Astrocyte of the cerebellum (primary cell): ENCODE results near the gene KCNC1.

Source experiments
- DNase-seq: peaks from one replicate; pipeline ENCODE4 v3.0.0-alpha.2; 2011; ENCODE audit warnings: low read depth
- H3K4me3 ChIP-seq: 2 replicates; pipeline ENCODE4 v1.5.1; 2011; ENCODE audit warnings: mild to moderate bottlenecking, low read depth, low read length, moderate library complexity
- CTCF ChIP-seq: IDR thresholded peaks from 2 replicates; pipeline ENCODE4 v1.5.1; 2012; ENCODE audit warnings: low read length, low read depth, moderate library complexity, mild to moderate bottlenecking; ENCODE audit errors: missing control alignments
- in situ Hi-C: cut with HindIII; loops from 2 replicates; pipeline ENCODE4 v1.10.0; 2017; ENCODE audit warnings: low sequenced_read_pairs

The KCNC1 gene

GRCh38 chr11:17775035-17775348 lies 40.4 kb downstream of the KCNC1 start:
- in situ Hi-C loops, result no loop called here
- H3K4me3 ChIP-seq, result no peak overlapping the region

GRCh38 chr11:17775507-17776211 lies 41.1 kb downstream of the KCNC1 start:
- in situ Hi-C loops, result no loop called here
- DNase-seq, result no peak
- no peak for TF ChIP-seq CTCF
- H3K4me3 ChIP-seq, result no peak overlapping the region

More at GRCh38 chr11:17775035-17775348, 40.4 kb downstream of the KCNC1 start:
- no peak for TF ChIP-seq CTCF
- no peak for DNase-seq

GRCh38 chr11:17776212-17776875 lies 41.8 kb downstream of the KCNC1 start:
- in situ Hi-C loops, result no loop called here
- DNase-seq, result no peak
- H3K4me3 ChIP-seq, result no peak overlapping the region
- no peak for TF ChIP-seq CTCF

GRCh38 chr11:17777086-17777737 lies 42.6 kb downstream of the KCNC1 start:
- no peak overlapping the region for H3K4me3 ChIP-seq
- in situ Hi-C loops, result no loop called here
- TF ChIP-seq CTCF, result no peak
- DNase-seq, result no peak

GRCh38 chr11:17777738-17778091 lies 43.1 kb downstream of the KCNC1 start:
- DNase-seq, result no peak
- TF ChIP-seq CTCF, result no peak
- H3K4me3 ChIP-seq, result no peak overlapping the region
- in situ Hi-C loops, result no loop called here

- H3K4me3 ChIP-seq, result no peak overlapping the region
- DNase-seq, result no peak
- in situ Hi-C loops, result no loop called here
- TF ChIP-seq CTCF, result no peak
Observed at GRCh38 chr11:17778352-17778751, 43.8 kb downstream of the KCNC1 start.
